NCI-H1930 (cell line): ENCODE measurements around the gene SLC25A33.

ENCODE experiments used
- DNase-seq, 2 experiments: peaks; one replicate each; lab custom pipeline; 2025; lab: John Stamatoyannopoulos, UW

Gene SLC25A33

DNA sequence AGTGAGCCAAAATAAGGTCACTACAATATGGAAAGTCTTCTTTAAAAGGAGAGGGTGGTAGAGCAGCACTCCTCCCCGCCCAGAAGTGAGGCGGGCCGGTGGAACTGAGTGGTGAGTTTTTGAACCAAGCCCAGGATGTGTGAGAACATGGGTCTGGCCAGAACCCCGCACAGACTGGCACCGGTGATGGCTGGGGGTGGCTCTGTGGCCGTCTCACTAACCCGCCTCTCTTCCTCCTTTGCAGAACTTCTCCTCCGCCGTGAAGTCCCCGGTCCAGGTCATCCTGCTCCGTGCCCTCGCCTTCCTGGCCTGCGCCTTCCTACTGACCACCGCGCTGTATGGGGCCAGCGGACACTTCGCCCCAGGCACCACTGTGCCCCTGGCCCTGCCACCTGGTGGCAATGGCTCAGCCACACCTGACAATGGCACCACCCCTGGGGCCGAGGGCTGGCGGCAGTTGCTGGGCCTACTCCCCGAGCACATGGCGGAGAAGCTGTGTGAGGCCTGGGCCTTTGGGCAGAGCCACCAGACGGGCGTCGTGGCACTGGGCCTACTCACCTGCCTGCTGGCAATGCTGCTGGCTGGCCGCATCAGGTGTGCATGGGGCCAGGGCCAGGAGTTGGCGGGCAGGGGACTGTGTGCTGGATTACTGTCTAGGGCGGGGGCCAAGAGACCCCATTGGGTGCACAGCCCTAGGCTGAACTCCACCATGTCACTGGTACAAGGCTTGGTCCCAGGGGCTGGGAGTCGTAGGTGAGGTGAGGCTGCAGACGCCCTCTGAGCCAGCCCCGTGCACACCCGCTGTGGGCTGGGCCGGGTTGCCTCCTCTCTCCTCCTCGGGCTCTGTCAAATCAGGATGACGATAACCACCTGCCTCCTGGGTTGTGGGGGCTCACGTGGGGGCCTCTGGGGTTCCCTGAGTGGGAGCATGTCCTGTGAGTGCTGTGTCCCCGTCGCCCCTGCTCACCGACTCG lies 61.9 kb downstream of the SLC25A33 start:
- no peak for DNase-seq

DNA sequence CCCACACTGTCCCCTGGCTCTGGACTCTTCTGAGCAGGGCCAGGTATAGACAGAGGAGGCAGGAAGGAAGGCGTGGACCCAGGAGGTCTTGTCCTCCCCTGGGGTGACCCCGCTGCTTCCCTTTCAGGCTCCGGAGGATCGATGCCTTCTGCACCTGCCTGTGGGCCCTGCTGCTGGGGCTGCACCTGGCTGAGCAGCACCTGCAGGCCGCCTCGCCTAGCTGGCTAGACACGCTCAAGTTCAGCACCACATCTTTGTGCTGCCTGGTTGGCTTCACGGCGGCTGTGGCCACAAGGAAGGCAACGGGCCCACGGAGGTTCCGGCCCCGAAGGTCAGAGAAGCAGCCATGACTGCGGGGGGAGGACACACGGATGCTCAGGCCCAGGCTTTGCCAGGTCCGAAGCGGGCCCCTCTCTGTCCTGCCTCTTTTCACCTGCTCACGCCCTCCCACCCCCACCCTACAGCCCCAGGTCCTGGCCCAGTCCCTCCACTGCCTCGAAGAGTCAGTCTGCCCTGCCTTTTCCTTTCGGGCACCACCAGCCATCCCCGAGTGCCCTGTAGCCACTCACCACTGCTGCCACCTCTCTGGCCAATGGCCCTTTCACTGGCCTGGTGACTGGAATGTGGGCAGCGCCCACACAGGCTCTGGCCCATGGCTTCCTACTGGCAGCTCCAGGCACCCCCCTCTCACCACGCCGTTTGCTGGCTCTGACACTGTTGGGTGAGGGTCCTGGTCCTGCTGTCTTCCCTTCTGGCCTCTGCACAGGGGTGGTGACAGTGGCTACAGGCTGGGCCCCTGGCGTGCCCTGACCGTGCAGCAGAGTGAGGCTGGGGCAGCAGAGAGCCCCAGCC lies 62.9 kb downstream of the SLC25A33 start:
- DNase-seq: no peak

DNA sequence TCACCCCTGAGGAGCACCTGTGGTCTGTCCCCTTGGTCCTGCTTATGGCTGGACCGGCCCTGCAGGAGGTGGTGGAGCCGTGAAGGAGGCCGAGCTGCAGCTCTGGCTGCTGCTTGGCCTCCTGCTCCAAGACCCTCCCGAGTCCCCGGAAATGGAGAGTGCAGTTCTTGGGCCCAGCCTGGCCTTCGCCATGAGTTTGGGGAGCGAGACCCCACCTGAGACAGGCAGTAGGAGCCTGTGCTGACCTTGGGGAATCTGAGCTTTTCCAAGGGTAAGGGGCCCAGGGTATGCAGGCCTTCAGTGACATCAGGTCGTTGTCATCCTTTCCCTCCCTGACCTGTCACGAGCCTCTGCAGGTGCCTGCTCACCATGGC lies 63.5 kb downstream of the SLC25A33 start:
- no peak for DNase-seq

DNA sequence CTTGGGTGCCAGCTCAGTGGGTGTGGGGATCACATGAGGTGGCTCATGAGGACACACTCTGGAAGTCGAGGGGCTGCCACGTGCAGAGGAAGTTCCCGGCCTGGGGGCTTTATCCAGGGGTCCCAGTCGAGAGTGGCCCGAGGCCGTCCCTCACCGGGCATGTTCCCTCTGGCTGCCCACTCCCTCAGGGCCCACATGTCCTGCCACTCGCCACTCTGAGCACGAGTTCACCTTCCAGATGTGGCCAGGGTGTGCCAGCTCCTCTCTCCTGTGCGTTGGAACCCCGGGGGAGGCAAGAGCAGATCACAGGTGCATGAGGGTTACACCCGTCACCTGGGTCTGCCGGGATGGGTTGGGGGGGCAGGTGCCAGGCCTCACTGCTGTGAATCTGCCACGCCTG lies 64.0 kb downstream of the SLC25A33 start:
- DNase-seq: no peak

DNA sequence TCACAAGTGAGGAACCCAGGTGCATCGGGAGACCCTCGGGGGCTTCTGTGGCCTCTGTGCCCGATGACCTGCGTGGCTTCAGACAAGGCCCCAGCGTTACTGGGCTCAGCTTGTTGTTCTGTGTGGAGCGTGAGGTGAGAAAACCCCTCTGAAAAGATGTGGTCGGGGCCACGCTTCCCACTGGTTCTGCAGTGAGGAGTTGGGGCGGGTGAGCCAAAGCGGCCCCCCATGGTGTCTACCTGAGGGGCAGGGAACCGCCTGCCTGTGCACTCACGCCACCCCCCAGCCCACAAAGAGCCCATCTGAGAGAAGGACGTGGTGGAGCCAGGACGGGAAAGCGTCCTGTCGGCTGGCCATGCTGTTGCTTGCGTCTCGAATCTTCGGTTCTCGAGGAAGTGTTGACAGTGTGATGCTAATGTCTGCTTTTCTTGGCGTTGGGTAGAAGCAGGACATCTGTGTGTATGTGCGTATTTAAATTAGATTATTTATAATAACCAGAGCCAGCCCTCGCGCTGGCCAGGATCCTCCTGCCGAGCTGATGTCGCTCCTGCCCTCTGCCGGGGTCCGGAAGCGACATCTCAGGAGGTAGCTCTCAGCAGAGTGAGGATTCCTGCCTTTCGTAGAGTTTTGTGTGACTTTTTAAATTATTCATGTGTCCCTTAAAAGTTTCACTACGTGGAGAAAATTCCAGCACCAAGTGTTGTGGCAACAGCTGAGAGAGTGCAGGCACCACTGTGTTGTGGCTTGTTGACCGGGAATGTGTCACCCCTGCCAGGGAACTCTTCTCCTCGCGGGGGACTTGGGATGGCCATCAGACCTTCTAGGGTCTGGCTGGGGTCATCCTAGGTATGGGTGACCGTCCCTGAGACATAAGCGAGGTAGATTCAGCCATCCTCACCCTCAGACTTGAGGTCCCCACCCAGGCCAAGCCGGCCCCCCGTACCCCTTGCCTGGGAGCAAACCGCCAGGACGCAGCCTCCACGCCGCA lies 64.8 kb downstream of the SLC25A33 start:
- no peak for DNase-seq

DNA sequence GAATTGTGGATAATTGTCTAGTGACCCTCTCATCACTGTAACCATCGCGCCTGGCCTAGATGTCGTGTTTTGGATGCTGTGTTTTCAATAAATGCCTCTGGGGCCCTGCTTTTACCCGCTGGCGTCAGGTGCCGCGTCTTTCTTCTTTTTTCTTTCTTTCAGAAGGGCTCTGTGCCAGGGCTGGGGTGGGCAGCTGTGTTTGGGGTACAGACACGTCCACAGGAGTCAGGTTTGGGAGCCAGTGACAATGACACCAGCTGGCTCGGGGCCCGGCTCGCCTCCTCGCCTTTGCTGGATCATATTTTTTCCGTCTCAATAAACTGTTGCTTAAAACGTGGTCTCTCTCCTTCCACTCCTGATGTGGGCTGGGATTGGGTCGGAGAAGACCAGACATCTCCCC lies 65.6 kb downstream of the SLC25A33 start:
- no peak for DNase-seq

DNA sequence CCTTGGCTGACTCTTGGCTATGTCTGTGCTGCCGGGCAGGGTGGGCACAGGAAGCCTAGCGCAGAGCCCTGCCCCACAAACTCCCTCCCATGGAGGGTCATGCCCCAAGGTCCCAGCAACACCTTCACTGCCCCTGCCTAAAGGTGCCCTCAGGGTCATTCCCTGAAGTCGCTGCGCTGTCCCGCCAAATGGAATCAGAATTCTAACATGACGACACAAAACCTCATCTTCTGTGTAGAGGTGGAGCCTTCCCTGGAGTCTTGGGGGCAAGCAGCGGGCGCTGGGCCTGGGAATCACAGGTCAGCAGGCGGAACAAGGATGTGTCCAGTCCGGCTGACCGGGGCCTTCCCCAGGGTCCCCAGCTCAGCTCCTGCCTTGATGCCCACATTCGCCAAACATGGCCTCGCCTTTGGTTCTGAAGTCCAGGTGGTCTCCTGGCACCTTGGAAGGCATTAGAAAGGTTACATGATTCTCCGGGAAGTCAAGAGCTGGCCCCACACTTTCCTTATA lies 66.7 kb downstream of the SLC25A33 start:
- no peak for DNase-seq

DNA sequence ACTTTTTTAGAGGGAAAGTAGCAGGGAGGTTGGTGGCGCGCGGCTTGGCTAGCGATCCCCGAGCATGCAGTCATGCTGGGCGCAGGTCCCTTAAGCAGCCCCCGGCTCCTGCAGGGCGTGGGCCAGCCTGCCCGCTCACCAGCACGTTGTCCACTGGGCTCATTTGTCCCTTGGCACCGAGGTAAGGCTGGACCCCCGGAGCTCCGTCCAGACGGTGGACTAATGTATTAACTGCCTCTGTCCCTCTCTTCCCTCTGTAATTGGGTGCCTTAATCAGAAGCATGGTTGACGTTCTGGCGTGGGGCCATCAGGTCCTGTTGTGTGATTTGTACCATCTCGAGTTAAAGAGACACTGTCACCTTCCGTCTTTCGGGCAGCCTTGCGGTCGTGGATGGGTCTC lies 67.2 kb downstream of the SLC25A33 start:
- no peak for DNase-seq

DNA sequence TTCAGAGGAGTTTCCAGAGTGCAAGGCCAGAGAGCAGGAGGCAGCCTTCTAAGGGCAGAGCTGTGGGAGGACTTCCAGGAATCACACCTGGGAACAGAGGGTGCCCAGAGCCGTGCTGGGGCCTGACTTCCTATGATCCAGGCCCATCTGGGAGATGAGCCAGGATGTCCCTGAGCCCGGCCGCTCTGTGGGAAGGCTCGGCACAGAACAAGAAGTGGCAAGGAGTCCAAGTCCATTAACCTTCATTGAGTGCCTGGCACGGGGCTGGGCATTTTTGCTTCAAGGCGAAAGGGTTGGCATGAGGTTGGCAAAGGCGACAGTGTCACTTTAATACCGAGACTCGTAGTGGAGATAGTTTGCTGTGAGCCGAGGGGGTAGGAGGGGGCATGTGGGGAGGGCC lies 67.7 kb downstream of the SLC25A33 start:
- no peak for DNase-seq

DNA sequence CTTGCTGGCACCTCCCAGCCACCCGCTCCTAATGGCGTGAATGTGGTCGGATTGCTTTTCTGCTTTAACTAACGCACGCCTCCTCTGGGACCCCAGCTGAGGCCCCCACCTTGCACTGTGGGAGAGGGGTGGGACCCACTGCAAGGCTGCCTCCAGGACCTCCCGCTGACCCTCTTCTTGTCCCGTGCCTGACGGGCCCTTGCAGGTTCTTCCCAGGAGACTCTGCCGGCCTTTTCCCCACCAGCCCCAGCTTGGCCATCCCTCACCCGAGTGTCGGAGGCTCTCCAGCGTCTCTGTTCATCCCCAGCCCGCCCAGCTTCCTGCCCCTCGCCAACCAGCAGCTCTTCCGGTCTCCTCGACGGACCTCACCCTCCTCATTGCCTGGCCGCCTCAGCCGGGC lies 68.1 kb downstream of the SLC25A33 start:
- no peak for DNase-seq

DNA sequence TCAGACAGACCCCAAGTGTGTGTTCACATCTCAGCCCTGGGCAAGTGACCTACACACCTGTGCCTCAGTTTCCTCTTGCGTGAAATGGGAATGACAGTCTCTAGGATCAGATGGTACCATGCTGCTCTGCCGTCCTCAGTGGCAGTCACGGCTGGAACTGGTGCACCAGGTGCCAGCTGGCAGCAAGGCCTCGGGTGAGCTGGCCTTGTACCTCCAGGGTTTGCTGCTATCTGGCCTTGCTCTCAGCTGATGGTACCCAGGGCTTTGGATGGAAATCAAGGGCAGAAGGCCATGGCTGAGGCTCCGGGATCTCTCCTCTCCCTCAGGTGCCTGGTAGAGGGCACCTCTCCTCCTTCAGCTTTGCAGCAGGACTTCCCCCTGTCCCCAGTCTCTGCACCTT lies 70.7 kb downstream of the SLC25A33 start:
- DNase-seq: no peak

DNA sequence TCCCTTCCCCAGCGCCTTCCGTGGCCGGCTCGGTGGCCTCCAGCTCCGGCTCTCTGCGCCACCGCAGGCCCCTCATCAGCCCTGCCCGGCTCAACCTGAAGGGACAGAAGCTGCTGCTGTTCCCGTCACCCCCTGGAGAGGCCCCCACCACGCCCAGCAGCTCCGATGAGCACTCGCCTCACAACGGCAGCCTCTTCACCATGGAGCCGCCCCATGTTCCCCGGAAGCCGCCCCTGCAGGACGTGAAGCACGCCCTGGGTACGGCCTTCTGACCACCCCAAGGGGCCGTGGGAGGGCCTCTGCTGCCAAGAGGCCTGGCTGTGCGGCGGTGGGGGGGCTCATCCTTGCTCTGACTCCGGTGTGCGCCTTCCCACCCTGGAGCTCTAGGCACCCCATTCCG lies 71.3 kb downstream of the SLC25A33 start:
- DNase-seq: no peak

DNA sequence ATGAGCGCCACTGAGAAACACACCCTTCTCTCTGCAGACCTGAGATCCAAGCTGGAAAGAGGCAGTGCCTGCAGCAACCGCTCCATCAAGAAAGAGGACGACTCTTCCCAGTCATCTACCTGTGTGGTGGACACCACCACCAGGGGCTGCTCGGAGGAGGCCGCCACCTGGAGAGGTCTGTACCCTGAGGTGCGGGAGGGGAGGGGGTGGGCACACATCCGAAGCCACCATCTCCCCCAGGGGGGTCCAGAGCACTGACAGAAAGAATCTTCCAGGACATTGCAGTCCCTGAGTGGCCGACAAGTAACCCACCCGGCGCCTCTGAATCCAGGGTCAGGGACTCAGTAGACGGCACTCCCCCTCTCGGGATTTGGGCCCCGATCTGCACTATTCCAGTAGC lies 72.5 kb downstream of the SLC25A33 start:
- no peak for DNase-seq

DNA sequence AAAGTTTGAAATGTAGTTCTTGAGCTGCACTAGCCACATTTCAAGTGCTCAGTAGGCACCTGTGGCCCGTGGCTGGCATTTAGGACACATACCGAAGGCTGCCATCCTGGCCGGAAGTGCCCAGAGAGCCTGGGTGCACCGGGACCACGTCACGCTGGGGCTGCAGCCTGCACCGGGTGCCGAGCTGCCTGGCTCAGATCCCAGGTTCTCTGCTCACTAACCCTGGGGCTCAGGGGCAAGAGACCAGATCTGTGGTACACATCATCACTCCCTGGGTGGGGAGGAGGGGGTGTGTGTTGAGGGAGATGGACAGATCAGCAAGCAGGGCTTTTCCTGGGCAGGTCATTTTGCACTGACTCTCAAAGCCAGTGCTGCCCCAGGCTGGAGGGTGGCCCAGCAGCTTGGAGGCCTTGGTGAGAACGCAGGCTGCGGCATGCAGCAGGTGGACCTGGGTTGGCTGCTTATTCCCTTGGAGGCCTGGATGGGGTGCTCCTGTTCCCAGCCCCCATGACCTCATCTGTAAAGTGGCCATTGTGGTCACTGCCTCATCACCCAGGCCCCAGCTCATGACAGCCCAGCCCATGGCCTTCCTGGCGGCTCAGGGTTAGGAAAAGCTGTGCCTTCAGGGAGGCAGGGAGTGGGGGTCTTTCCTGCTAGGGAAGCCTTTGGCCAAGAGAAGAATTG lies 73.0 kb downstream of the SLC25A33 start:
- DNase-seq: no peak

DNA sequence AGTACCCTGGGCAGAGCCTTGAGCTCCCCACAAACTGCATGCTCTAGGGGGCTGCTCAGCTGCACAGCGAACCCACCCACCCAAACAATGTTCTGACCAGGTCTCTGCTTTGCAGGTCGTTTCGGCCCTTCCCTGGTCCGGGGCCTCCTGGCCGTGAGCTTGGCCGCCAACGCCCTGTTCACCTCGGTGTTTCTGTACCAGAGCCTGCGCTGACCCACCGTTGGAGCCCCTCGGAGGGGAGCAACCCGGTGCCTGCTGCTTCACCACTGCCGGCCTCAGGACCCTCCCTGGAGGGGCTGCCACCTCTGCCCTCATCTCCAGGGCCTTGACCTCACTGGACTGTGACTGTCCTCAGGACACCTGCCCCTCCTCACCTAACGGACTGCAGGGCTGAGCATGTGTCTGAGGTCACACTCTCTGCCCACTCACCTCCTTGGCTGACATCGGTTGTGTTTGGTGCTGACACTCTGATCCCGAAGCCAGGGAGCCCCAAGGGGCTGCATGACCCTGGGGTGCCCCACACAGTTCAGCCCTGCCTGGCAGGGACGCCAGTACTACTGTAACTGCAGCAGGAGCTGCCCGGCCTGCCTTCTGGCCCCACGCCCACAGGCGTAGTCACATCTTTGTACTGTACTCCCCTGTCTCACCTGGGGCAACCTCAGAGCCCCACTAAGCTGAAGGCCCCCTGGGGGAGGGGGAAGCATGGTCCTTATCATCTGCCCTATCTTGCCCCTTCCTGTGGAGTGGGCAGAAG lies 73.8 kb downstream of the SLC25A33 start:
- DNase-seq: no peak

DNA sequence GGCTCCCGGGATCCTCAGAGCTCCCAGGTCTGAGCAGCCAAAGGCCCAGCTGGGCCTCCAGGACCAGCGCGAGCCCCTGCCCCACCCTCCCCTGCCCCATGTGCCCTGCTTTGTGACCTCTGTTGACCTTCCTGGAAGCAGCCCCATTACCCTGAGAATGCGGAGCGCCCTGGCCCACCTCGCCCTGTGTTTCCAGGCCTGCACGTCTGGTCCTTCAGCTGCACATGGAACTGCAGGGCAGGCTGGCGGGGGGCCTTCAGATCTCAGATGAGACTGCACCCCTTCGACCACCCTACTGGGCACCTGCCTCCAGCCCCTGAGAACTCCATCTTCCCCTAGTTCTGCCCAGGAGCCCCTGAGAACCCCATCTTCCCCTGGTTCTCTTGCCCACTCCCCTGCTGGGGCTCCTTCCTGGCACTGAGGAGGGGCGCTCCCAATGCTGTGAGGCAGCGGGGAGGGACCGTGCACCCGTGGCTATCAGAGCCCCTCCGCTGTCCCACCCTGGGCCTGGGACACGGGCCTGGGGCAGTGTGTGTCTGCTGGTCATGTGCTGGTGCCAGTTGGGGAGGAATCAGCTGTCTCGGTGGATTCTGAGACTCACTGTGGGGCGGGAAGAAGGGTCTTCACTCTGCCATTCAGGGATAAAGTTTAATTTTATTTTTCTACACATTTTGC lies 74.5 kb downstream of the SLC25A33 start:
- no peak for DNase-seq

DNA sequence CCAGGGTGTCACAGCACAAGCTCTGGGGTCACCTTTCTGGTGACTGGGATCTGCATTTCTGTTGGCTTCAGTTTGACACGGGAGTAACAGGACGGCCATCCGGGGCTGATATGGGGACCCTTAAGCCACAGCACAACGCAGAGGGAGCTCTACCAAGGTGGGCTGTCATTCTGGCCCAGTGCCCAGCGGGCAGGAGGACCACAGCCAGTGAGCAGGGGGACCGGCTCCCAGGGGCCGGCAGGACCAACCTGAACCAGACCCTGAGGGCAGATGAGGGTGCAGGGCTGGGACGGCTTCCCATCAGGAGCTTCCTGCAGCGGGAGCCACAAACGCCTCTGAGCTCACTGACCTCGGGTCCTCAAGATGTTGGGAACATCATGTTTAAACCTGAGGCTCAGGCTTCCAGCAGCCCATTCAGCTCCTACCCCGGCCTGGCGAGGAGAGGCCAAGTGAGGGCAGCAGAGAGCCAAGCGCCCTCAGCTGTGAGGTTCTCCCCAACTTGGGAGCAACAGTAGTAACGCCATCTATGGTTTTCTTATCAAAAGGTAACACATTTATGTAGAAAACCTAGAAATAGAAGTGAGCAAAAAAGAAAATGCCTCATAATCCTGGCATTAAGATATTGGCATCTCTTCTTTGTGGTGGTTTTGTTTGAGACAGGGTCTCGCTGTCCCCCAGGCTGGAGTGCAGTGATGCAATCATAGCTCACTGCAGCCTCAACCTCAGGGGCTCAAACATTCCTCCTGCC lies 76.2 kb downstream of the SLC25A33 start:
- no peak for DNase-seq

DNA sequence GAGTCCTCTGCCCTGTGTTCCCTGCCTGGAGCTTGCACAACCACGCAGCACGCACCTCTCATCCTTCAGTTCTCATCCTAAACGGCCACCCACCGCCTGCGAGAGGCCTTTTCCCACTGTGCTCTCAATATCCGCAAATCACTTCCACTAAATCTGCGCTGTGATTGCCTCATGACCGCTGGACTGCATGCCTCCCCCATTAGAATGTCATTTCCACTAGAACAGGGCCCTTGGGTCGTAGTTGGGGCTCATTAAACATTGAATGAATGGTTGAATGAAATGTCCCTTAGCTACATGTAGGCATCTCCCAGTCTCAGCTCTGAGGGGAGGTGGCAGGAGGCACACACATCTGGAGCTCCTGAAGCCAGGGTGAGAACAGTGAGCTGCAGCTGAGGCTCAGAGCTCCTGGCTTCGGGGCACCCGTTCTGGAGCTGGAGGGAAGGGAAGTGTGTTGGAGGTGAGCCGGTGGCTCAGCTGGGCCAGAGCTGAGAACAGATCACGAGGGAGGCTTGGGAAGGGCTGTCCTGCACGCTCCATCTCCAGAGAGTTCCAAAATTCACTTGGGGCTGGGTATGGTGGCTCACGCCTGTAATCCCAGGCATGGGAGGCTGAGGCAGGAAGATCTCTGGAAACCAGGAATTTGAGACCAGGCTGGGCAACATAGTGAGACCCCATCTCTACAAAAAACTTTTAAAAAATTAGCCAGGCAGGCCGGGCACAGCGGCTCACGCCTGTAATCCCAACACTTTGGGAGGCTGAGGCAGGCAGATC lies 79.8 kb downstream of the SLC25A33 start:
- DNase-seq: no peak
